Thymus (tissue), 11 donors: Measurements from ENCODE around the gene KLK13. TPM values are rescaled to one million over a fixed set of nuclear protein-coding genes. Genes with fewer than 3 reads are reported as not detected.

Experiments
- DNase-seq, 9 donors: peaks; one replicate each; pipeline ENCODE4 v3.0.0-alpha.2; 2013; ENCODE audit warnings: low spot score in 9 of 9, low read depth in 6 of 9, missing footprints in 1 of 9
- H3K27ac ChIP-seq, 2 donors: one replicate each; pipeline ENCODE4 v1.5.1; 2013; ENCODE audit warnings: control low read depth in 1 of 2, low read depth in 1 of 2, low read length in 1 of 2, mild to moderate bottlenecking in 1 of 2, moderate library complexity in 1 of 2
- H3K27me3 ChIP-seq, 2 donors: one replicate each; pipeline ENCODE4 v1.5.1; 2013; ENCODE audit warnings: low read length in 1 of 2; ENCODE audit not compliant: control insufficient read depth in 2 of 2, insufficient read depth in 1 of 2
- H3K36me3 ChIP-seq, 2 donors: one replicate each; pipeline ENCODE4 v1.5.1; 2013; ENCODE audit warnings: low read length in 1 of 2, mild to moderate bottlenecking in 1 of 2, moderate library complexity in 1 of 2; ENCODE audit not compliant: control insufficient read depth in 2 of 2, insufficient read depth in 2 of 2
- H3K4me1 ChIP-seq, 2 donors: one replicate each; pipeline ENCODE4 v1.5.1; 2013; ENCODE audit warnings: low read length in 2 of 2; ENCODE audit not compliant: control insufficient read depth in 2 of 2, insufficient read depth in 2 of 2
- H3K4me3 ChIP-seq, 2 donors: one replicate each; pipeline ENCODE4 v1.5.1; 2013; ENCODE audit warnings: low read length in 2 of 2, control low read depth in 1 of 2, mild to moderate bottlenecking in 1 of 2
- H3K9me3 ChIP-seq, 2 donors: one replicate each; pipeline ENCODE4 v1.5.1; 2013; ENCODE audit warnings: low read length in 1 of 2, mild to moderate bottlenecking in 1 of 2; ENCODE audit not compliant: control insufficient read depth in 2 of 2, insufficient read depth in 1 of 2
- WGBS: extraction: QIAGEN DNeasy Blood & Tissue Kit; methylation state at CpG from one replicate; pipeline ENCODE4 v1.1.7; 2013; 5-methylcytosine and 5-hydroxymethylcytosine counted together
- polyA plus RNA-seq: library from polyadenylated mRNA; stranded (reverse); fragments of 200-250 nt; gene quantifications from one replicate; pipeline ENCODE4 v1.2.3, GENCODE V29; 2013
- total RNA-seq: library from RNA; stranded (reverse); fragments of 120-200 nt; gene quantifications from one replicate; pipeline ENCODE4 v1.2.4, GENCODE V29; 2013
- donor health status: healthy.

The KLK13 gene
- total and polyA plus RNA-seq, 2 donors = 0.19 to 0.89 TPM

DNA sequence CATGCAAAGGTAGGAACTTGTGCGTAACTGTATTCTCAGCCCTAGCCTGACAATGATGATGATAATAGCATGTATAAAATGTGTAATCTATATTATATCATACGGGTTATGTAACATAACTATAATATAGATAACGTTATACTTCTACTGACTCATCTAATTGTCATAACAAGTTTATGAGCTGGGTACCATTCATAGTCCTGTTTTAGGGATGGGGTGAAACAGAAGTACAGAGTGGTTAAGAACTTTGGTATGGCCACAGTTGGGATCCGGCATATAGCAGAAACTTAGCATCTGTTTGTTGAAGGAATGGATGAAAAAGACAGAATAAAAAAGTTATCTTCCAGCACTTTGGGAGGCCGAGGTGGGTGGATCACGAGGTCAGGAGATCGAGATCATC, 38.1 kb upstream of the KLK13 start:
- 91% methylated on average over 7 of the region's 7 CpGs for WGBS
- no peak for DNase-seq
- Histone ChIP-seq H3K9me3 (no peaks in the 10 kb centered on the region), H3K4me1 (peaks cover 9 to 10% of the 10 kb centered on the region in 2 donors), H3K4me3 (no peak overlapping the region), H3K27ac (no peak overlapping the region), H3K27me3 (no peaks in the 10 kb centered on the region), H3K36me3 (peaks cover 14 to 23% of the 10 kb centered on the region in 2 donors)

DNA sequence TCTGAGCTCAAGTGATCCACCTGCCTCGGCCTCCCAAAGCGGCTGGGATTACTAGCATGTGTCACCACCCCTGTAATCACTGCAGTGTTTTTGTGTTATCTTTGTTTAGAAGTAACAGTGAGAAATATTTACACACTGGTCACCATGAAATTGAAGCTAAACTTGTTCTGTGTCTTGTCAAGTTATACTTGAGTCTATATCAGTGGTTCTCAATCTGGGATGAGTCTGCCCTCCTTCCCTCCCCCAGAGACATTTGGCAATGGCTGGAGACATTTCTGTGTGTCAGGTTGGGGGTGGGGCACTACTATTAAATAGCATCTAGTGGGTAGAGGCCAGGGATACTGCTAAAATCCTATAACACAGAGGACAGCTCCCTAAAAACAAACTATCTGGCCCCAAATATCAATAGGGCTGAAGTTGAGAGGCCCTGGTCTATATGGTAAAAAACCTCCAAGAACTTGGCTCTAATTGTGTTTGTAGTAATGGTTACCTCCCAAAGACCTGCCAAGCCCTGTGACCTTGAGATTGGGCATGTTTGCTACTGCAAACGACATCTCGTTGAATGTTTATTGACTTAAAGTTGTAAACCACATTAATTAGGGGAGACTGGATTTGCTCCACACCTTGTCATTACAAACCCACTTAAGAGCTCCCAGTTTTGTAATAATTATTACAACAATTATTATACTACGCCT, 36.4 kb upstream of the KLK13 start:
- no peak for DNase-seq
- WGBS = 94% methylated on average over 5 of the region's 5 CpGs
- H3K36me3 ChIP-seq = peaks cover 14 to 24% of the 10 kb centered on the region in 2 donors
- H3K9me3 ChIP-seq = no peaks in the 10 kb centered on the region
- no peak overlapping the region for H3K4me3 ChIP-seq
- no peaks in the 10 kb centered on the region for H3K4me1 ChIP-seq
- no peak overlapping the region for H3K27ac ChIP-seq
- no peaks in the 10 kb centered on the region for H3K27me3 ChIP-seq

GRCh38 chr19:51100601-51101000, 35.7 kb upstream of the KLK13 start:
- Histone ChIP-seq H3K27ac (no peak overlapping the region), H3K4me3 (no peak overlapping the region), H3K27me3 (no peaks in the 10 kb centered on the region), H3K9me3 (no peaks in the 10 kb centered on the region), H3K4me1 (no peaks in the 10 kb centered on the region), H3K36me3 (peaks cover 14 to 24% of the 10 kb centered on the region in 2 donors)
- 92% methylated on average over 3 of the region's 3 CpGs for WGBS
- no peak for DNase-seq

DNA sequence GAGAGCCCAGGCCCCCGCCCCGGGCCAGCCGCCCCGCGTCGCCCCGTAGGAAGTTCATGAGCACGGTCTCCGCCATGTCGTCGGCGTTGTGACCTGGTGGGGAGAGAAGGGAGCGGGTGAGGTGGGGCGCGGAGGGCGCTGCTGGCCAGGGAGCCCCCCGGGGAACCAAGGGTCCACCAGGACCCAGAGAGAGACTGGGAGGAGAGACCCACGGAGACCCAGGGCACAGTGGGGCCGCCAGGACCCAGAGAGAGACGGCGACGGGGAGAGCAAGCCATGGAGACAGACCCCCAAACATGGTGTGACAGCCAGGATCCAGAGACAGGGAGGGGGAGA, 34.1 kb upstream of the KLK13 start:
- H3K27me3 ChIP-seq = no peaks in the 10 kb centered on the region
- H3K36me3 ChIP-seq = peaks cover 14 to 19% of the 10 kb centered on the region in 2 donors
- no peak overlapping the region for H3K27ac ChIP-seq
- peak overlapping the region in 1 of 2 donors; percentile 41 for H3K4me3 ChIP-seq
- DNase-seq = no peak
- H3K9me3 ChIP-seq = no peaks in the 10 kb centered on the region
- H3K4me1 ChIP-seq = no peaks in the 10 kb centered on the region
- 81% methylated on average over 22 of the region's 22 CpGs for WGBS

- Histone ChIP-seq H3K9me3 (no peaks in the 10 kb centered on the region), H3K36me3 (peaks cover 14% of the 10 kb centered on the region in 2 donors), H3K27ac (no peak overlapping the region), H3K27me3 (no peaks in the 10 kb centered on the region), H3K4me3 (peak overlapping the region in 1 of 2 donors; percentile 41), H3K4me1 (no peaks in the 10 kb centered on the region)
- DNase-seq = peak in 2 of 9 donors; percentile 16 to 21
- 78% methylated on average over 78 of the region's 78 CpGs for WGBS
Measured at GRCh38 chr19:51098365-51099046, 33.6 kb upstream of the KLK13 start.

- no peak for DNase-seq
- no peak overlapping the region for H3K27ac ChIP-seq
- H3K36me3 ChIP-seq = peaks cover 11 to 14% of the 10 kb centered on the region in 2 donors
- H3K4me3 ChIP-seq = no peak overlapping the region
- H3K4me1 ChIP-seq = no peaks in the 10 kb centered on the region
- WGBS = 89% methylated on average over 20 of the region's 20 CpGs
- no peaks in the 10 kb centered on the region for H3K27me3 ChIP-seq
- H3K9me3 ChIP-seq = no peaks in the 10 kb centered on the region
Measured at GRCh38 chr19:51097796-51098195, 32.9 kb upstream of the KLK13 start.

DNA sequence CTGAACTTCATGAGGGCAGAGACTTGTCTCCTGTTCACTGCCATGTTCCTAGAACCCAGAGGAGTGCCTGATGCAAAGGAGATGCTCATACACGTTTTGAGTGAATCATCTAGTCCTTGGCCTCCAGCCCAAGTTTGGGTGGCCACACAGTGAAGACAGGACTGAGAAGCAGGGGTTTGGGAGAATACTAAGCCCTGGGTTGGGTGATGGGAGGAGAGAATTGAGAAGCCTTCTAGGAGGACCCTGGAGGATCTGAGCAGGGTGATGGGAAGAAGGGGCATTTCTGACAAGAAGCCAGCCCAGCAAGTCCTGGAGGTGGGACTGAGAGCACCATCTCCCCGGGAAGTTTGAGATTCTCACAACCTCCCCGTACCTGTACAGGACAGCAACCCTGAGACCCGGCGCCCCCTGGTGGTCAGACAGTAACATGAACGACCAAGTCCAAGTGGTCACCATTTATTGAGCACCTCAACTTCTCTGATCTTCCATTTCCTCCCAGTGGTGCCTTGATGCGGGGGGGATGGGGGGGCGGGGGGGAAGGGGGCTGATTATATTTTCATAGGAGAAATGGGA, 32.4 kb upstream of the KLK13 start:
- Histone ChIP-seq H3K36me3 (peaks cover 6 to 9% of the 10 kb centered on the region in 2 donors), H3K27ac (no peak overlapping the region)
- 23% methylated on average over 8 of the region's 8 CpGs for WGBS

DNA sequence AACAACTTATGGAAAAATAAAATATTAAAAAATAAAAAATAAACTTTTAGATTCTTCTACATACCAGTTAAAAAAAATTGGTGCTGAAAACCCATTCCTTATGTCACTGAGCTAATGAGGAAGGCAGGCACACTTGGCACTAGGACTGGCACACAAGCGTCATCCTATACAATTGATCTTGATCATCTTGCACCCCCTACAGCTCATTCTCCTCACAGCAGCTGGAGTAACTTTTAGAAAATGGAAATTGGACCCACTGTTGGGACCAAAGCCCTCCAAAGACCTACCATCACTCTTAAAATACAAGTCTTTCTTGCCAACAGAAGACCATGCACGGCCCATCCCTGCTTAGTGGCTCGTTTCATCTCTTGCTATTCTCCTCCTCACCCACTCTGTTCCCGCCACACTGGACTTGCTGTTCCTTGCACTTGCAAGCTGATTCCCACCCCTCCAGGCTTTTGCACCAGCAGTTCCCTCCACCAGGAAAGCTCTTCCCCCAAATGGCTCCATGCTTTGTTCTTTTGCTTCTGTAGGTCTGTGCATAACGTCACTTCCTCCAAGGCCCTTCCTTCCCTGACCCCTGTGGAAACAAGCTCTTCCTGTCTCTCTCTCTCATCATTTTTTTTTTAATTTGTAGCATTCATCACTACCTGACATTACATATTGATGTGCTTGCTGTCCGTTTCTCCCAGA, 31.7 kb upstream of the KLK13 start:
- H3K4me1 ChIP-seq = no peaks in the 10 kb centered on the region
- WGBS = 87% methylated on average over 6 of the region's 6 CpGs
- H3K27ac ChIP-seq = no peak overlapping the region
- no peaks in the 10 kb centered on the region for H3K9me3 ChIP-seq
- no peak overlapping the region for H3K4me3 ChIP-seq
- no peak for DNase-seq
- H3K36me3 ChIP-seq = peaks cover 5 to 7% of the 10 kb centered on the region in 2 donors
- no peaks in the 10 kb centered on the region for H3K27me3 ChIP-seq

More for the DNA sequence above, 32.4 kb upstream of the KLK13 start:
- Histone ChIP-seq H3K4me3 (no peak overlapping the region), H3K9me3 (no peaks in the 10 kb centered on the region), H3K4me1 (no peaks in the 10 kb centered on the region), H3K27me3 (no peaks in the 10 kb centered on the region)
- DNase-seq = peak in 3 of 9 donors; percentile 24 to 41 (median 40)
